ENCODE results near the gene FKBP5.
"Not testable (repeated sequence)": the region's sequence is repeated elsewhere in the genome, so short reads cannot be mapped to it uniquely, and the experiment has no call there.

FKBP5 gene

GRCh38 chr6:35688605-35689322, at the start of gene FKBP5:
TSS of gene FKBP5 (minus strand) at chr6:35688915. CDS start at chr6:35642824, 46,091 bp downstream.
- peak; percentile 35 for DNase-seq

DNA sequence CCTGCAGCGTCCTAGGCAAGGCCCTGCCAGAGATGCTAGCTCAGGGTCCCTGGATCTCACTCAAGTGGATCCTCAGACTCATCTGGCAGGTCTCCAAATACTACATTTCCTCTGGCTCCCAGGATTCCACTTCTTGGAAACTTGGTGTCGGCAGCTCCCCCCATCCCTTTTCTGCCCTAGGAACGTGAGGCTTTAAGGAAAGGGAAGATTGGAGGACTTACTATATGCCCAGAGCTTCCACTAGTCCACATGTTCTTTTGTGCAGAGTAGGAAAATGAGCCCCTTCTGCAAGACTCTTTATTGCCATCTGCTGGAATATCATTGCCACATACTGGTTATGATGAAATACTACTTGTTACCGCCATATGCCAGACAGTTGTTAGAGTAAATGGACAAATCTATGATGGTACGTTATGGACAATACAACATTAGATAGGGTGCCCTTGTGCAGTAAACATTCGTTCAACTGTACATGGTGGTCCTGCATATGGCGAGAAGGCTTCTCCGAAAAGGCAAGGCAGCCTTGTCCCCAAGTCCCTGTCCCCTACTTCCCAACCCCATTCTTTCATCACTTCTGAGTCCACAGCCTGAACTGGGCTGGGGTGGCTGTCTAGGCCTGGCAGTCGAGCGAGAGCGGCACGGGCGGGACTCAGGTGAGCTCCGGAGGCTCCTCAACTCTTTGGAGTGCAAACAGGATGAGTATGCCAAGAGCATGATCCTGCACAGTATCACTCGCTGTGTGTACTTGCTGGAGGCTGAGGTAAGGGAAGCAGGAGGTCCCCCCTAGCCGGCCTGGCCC, 48.9 kb upstream of the FKBP5 start:
- DNase-seq = peak; percentile 80

DNA sequence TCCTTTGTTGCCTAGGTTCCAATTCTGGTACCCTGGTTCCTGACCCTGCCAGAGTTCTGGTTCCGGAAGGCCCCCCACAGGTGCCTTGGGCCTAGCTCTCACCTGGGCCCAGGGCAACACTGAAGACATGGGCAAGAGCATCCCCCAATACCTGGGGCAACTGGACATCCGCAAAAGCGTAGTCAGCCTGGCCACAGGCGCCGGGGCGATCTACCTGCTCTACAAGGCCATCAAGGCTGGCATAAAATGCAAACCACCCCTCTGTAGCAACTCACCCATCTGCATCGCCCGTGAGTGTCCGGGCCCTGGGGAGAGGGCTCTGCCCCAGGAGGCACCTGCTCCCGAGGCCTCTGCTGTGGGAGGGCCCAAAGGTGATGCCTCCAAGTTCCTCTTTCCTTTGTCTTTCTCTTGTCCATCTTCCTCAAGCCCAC, 48.3 kb upstream of the FKBP5 start, which contains the start of gene ARMC12:
Gene ARMC12, plus strand, starts transcription at position 51 of the 431 bp plus-strand sequence. Its CDS starts 77 bp downstream, at position 128.
- DNase-seq = no peak

DNA sequence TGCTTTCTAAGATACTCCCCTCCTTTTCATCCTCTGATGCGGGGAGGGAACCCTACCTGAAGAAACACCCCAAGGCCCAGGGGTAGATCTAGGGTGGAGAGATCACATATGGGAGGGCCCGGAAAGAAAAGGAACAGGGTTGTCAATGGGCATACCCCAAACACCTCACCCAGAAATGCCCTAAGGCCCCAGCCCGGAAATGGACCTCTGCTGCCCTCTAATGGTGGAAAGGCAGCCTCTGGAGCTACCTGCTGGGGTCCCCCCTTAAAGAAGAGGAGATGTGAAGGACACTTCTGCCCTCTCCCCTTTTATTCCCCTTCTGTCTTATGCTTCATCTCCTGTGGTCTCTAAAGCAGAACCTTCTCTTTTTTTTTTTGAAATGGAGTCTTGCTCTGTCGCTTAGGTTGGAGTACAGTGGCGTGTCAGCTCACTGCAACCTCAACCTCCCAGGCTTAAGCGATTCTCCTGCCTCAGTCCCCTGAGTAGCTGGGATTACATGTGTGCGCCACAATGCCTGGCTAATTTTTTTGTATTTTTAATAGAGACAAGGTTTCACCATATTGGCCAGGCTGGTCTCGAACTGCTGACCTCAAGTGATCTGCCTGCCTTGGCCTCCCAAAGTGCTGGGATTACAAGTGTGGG, 47.7 kb upstream of the FKBP5 start:
- DNase-seq = peak; percentile 71

DNA sequence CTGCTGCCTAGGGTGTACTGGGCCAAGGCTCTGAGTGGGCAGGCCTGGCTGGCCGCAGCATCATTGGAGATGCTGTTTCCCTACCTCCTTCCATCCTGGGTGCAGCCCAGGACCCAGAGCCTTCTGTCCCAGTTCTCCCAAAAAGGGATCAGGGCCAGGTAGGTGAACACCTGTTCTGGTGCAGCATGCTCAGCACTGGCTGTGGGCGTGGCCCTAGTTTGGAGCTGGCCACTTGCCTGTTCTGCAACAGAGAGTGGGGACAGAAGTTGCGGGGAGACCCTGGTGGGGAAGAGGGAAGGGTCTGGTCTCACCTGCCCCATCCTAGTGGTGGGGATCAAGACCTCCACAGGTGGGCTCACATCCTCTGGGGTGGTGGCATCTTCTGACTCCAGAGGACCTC, 46.7 kb upstream of the FKBP5 start:
- DNase-seq = peak; percentile 12

DNA sequence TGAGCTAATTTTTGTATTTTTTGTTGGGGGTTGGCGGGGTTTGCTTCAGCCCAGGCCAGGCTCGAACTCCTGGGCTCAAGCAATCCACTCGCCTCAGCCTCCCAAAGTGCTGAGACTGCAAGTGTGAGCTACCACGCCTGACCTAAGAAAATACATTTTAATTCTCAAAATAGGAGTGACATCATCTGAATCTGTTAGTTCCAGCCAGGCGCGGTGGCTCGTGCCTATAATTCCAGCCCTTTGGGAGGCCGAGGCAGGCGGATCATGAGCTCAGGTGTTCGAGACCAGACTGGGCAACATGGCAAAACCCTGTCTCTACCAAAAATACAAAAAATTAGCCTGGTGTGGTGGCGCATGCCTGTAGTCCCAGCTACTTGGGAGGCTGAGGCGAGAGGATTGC, 45.6 kb upstream of the FKBP5 start:
- not testable (repeated sequence) for DNase-seq

- peak; percentile 48 for DNase-seq
These were observed 44.9 kb upstream of the FKBP5 start for GRCh38 chr6:35733633-35734032.

GRCh38 chr6:35731736-35732532, 43.2 kb upstream of the FKBP5 start:
- peak; percentile 90 for DNase-seq

DNA sequence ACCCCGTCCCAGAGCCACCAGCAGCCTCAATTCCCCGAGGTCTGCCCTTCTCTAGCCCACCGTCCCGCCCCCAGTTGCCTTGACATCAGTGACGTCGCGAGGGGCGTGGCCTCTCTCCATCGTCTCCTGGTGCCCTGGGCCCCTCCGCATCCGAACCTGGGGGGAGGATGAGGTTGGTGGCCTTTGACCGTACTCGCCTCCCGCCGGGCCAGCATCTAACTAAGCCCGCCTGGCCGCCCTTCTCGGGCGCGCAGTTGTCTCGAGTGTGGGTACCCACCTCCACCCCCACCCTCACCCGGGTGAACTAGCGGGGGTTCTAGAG, 42.7 kb upstream of the FKBP5 start:
- peak; percentile 86 for DNase-seq

DNA sequence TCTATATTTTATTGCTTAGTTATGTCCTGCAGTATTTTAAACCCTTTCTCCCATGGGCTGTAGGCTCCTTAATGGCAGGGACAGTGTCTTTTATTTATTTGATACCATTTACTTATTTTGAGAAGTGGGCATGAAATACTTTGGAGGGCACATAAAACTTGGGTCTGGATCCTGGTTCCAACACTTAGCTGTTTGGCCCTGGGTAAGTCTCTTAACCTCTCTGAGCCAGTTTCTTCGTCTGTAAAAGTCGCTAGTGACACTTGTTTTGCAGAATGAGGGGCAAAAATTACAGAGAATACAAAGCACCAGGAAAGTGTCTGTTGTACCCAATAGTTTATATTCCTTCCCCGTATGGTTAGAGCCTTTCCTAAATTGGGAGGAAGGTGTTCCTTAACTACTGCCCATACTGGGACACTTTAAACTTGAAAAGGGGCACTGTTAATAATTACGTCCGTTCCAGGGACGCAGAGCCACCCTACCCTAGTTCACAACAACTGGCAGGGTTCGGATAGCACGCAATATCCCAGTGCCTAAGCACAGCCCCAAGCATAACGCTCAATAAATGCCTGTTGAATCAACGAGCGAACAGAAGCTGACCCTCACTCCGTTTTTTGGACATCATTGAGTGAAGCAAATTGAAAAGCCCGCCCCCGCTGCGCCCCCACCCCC, 42.2 kb upstream of the FKBP5 start:
- no peak for DNase-seq

- DNase-seq = no peak
These were observed 41.0 kb upstream of the FKBP5 start for GRCh38 chr6:35729722-35730121.

- DNase-seq = peak; percentile 23
These were observed 40.3 kb upstream of the FKBP5 start for GRCh38 chr6:35728683-35729678.

- peak; percentile 90 for DNase-seq
These were observed 39.4 kb upstream of the FKBP5 start for GRCh38 chr6:35727935-35728682.

DNA sequence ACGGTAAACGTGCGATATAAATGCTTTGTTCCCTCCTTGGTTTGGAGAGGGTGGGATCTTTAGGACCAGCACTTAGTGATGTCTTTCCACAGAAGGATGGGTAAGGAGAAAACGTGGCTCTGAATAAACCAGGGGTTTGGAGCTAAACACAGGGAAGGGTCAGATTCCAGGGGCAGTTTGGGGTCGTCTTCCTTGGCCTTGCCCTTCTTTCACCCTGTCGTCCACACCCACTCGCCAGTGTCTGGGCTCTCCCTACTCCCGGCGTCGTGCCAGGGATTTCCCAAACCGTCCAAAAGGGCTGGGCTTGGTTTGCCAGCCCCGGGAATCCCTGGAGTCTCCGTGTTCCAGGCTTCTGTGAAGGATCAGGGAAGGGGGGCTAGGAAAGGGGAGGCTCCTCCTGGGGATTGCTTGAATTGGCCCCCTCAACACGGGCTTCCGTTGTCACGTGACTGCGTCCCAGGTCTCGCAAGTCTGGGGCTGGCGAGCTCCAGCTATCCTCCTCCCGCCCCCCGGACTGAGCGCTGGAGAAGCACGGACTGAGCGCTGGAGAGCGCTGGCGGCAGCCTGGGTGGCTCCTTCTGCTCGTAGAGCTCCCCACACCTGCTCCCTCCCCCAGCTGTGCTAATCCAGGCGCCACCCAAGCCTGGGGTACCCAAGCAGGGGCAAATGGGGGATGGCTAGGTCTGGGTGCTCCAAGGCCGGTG, 38.7 kb upstream of the FKBP5 start:
- DNase-seq = peak; percentile 79

GRCh38 chr6:35725721-35726438, 37.2 kb upstream of the FKBP5 start:
- DNase-seq = no peak

DNA sequence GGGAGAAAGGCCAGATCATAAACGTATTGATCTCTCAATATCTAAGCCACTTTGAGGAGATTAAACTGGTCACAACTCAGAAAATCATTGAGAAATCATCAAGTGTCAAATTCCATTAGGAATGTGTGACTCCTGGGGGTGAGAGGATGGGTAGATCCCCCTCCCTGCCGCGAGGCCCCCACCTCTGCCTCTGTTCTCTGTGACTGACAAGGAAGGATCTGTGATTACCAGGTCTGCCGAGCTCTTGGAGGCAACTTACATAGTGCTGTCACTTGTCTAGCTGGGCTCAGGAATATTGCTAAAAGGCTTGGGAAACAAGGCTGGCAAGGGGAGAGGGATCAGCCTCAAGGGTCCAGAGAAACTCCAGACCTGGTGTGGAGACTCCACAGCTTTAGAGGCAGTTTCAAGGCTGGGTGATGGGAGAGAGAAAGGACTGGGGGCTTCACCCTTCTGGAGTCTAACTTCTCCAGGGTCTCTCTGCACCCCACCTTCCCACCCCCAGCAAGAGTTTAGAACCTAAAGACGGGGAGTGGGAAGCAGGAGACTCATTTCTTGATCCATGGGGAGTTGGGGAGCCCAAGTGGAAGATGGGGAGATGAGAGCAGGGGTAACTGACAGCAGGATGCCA, 36.5 kb upstream of the FKBP5 start:
- DNase-seq = no peak

DNA sequence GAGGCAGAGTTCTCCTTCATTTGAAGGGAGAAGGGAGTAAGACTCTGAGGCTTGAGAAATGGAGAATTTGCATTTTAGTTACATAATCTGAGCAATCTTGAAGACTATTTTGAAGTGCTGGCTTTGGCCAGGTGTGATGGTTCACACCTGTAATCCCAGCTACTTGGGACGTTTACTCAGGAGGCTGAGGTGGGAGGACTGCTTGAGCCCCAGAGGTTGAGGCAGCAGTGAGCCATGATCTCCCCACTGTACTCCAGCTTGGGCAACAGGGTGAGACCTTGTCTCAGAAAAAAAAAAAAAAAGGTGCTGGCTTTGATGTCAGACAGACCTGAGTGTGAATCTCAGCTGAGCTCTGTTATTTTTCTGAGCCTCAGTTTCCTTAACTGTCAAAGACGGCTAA, 35.8 kb upstream of the FKBP5 start:
- DNase-seq = no peak

DNA sequence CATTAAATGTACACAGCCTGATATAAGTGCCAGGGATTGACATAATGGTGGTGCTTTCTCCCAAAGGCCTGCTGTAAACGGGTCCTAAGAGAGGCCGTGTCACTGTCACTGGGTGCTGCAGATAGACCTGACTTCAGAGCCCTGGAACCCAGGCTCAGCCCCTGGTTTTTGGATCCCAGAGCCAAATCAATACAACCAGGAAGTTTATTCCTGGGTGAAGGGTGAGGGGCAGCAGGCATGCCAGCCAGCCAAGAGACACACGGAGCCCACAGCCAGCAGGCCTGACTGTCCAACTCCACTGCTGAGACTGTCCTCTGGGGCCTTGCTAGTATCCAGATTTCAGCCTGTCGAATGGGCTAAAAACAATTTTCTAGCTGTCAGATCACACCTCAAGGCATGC, 35.3 kb upstream of the FKBP5 start:
- no peak for DNase-seq

All from NCI-H69 (cell line).